Adrenal gland (tissue), 5 donors: ENCODE data around the gene TMEM63A.

Source experiments
- POLR2A ChIP-seq, 2 donors: fragments of 450-650 bp; IDR thresholded peaks; one replicate each; pipeline ENCODE4 v1.6.1; 2017; ENCODE audit warnings: antibody characterized with exemption in 2 of 2, mild to moderate bottlenecking in 2 of 2, moderate library complexity in 1 of 2
- TF ChIP-seq, protein P1 (sequence below), 6 experiments: fragments of 450-650 bp in 4 of 6; fragments of 200-600 bp in 2 of 6; sonication (generic) in 1 of 6; IDR thresholded peaks; 1 replicate in 5 of 6; 2 replicates in 1 of 6; pipeline versions ENCODE4 v1.5.1 to v1.8.0; 2016 to 2021; ENCODE audit warnings: antibody characterized with exemption in 6 of 6, mild to moderate bottlenecking in 2 of 6, moderate library complexity in 1 of 6
- donor health status: DM: no; HTN: no; CAD: no.

- TF ChIP-seq, protein P1, sequence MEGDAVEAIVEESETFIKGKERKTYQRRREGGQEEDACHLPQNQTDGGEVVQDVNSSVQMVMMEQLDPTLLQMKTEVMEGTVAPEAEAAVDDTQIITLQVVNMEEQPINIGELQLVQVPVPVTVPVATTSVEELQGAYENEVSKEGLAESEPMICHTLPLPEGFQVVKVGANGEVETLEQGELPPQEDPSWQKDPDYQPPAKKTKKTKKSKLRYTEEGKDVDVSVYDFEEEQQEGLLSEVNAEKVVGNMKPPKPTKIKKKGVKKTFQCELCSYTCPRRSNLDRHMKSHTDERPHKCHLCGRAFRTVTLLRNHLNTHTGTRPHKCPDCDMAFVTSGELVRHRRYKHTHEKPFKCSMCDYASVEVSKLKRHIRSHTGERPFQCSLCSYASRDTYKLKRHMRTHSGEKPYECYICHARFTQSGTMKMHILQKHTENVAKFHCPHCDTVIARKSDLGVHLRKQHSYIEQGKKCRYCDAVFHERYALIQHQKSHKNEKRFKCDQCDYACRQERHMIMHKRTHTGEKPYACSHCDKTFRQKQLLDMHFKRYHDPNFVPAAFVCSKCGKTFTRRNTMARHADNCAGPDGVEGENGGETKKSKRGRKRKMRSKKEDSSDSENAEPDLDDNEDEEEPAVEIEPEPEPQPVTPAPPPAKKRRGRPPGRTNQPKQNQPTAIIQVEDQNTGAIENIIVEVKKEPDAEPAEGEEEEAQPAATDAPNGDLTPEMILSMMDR (IDR thresholded peaks at IDR 0.05) = no peak
- TF ChIP-seq POLR2A (IDR thresholded peaks at IDR 0.05) = no peak
These were observed 6.2 kb upstream of the TMEM63A start for GRCh38 chr1:225888289-225888897.
